Hematopoietic multipotent progenitor cell treated with erythropoietin and hydrocortisone succinate and interleukin-3 and kit ligand, for 6 days (in vitro differentiated cells): ENCODE data around the gene SETD3.

Experiments
- DNase-seq: peaks from one replicate; pipeline ENCODE4 v3.0.0-alpha.2; 2015

Gene SETD3

DNA sequence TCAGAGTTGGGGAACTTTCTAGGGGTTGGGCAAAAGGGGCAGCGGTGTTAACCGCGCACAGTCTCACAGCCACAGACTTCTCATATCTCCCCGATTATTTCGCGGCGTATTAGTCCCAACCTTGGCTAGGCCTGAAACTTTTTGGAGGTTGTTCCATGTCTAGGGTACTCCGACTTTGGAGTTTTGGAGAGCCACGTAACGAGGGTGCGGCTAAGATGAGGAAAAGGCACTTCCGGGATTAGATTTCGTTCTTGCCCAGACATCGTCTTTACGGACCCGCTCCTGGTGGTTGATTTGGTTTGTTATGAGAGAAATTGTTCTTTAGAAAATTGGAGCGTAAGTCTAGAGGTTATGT, 1.1 kb upstream of the SETD3 start:
- DNase-seq: peak; percentile 63

- DNase-seq: peak; percentile 99
Measured at GRCh38 chr14:99480917-99481744, 472 bp upstream of the SETD3 start, which contains the start of gene CCNK. TSS of gene CCNK (plus strand) at chr14:99481409. CDS start at chr14:99492678, 11,269 bp downstream.

GRCh38 chr14:99479160-99479905, 1.3 kb downstream of the SETD3 start:
- peak; percentile 11 for DNase-seq

GRCh38 chr14:99478128-99478527, 2.5 kb downstream of the SETD3 start:
- peak; percentile 13 for DNase-seq

DNA sequence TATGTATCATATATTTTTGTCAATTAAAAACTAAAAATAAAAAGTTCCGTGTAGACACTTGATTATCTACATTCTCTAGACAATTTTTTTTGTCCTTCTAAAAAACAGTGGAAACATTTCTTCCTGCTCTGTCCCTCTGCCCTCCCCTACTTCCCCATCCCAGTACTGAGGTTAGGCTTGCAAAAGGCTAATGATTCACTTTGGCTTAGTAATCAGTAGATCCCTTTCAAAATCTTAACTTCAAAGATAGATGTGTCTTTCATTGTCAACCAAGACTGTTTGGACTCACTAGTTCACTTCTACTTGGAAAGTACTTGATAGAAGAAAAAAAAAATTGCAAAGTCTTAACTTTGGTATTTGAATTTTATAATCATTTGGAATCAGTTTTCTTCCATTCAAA, 3.8 kb downstream of the SETD3 start:
- peak; percentile 35 for DNase-seq

- DNase-seq: no peak
Measured at GRCh38 chr14:99475660-99476059, 5.0 kb downstream of the SETD3 start.

DNA sequence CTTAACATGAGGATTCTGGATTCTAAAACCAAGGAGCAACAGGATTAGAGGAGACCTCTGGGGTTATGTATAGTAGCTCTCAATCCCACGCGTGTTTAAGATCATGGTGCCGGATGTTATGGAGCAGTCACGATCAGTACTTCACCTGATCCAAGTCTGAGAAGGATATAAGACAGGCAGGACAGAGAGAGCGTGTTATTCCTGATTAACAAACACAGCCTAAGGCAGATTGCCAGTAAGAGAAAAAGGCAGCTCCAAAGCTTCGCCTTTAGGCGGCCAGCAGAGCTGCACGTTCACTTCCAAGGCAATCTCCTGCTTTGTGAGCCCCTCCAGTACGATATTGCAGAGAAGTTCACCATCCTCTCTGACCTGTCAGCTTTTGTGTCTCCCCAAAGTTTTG, 5.5 kb downstream of the SETD3 start:
- no peak for DNase-seq

DNA sequence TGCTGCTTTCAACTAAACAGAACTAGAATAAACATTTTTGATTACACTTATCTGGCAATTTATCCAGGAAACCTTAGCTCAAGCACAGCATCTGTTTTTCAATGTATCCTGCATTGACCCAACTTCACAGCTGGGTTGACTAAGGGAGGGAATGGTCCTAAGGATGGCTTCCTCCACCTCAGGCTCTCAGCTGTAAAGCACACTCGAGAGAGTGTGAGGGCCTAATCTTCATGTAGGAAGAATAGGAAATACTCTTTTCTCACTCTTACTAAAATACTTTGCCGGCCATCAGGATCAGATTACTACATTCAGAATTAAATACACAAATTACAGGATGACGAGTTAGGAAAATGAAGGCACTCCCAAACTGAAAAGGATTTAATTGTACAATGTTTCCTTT, 7.2 kb downstream of the SETD3 start:
- no peak for DNase-seq

- no peak for DNase-seq
Measured at GRCh38 chr14:99472937-99473336, 7.7 kb downstream of the SETD3 start.

GRCh38 chr14:99471731-99472130, 8.9 kb downstream of the SETD3 start:
- no peak for DNase-seq

GRCh38 chr14:99468836-99469592, 11.6 kb downstream of the SETD3 start:
- no peak for DNase-seq

- DNase-seq: no peak
Measured at GRCh38 chr14:99468081-99468480, 12.6 kb downstream of the SETD3 start.

DNA sequence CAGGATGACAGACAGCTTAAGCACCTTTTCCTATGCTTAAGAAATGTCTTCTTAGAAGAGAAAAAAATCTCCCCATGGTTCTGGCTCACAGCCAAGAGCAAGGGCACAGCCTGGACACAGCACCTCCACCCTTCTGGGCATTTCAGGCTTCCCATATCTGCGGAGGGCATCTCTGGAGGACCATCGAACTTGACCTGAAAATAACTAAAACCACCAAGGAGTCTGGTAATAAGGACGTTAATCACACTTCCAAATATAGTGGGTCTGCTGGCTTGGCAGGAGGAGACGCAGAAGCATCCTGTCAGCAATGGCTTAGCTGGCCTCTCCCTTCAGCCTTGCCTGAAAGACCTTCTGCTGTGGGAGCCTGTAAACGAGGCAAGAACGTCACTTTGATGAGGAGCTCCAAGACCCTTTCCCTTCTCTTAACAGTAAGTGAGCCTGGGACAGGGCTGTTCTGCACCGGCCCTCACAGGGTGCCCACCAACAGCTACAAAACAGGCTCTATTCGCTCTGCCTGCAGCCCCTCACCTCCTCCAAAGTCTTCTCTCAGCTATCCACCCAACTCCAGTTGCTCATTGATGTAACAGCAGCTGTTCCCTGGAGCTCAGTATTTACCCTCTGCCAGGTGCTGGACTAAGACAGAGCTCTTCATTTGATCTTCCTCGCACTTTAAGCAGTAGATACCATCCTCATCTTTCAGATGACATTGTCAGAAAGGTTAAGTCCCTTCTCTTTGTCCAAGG, 13.2 kb downstream of the SETD3 start:
- peak; percentile 32 for DNase-seq

DNA sequence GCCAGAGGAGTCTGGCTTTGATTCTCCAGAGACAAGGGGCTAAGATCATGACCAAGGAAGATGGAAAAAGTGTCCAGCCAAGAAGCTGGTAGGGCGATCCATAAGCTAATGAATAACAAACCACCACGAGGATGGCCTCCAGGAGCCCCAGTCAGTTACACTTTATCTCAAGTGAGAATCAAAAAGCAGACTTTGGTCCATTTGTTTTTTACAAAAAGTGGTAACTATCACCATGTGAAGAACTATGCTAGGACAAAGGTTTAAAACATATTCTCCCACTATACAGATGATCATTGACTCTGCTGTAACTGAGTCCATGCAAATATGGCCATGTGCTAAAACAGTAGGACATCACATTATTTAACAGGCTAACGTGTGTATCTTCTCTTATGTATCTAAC, 13.9 kb downstream of the SETD3 start:
- no peak for DNase-seq

DNA sequence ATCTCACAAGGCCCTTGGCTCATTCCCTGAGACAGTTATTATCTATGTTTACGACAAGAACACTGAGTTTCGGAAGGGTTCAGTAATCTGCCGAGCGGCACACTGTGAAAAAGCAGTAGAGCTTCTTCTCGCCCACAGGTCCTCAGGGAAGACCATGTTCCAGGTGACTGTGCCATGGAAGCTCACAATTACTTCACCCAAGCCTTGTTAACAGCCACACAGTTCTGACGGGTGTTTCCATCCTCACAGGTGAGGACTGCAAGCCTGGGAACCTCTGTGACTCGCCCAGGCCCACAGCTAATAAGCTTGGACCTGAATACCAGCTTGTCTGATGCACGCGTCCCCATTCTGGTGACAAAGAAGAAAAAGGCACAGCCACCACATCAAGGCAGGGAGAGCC, 15.4 kb downstream of the SETD3 start:
- no peak for DNase-seq

DNA sequence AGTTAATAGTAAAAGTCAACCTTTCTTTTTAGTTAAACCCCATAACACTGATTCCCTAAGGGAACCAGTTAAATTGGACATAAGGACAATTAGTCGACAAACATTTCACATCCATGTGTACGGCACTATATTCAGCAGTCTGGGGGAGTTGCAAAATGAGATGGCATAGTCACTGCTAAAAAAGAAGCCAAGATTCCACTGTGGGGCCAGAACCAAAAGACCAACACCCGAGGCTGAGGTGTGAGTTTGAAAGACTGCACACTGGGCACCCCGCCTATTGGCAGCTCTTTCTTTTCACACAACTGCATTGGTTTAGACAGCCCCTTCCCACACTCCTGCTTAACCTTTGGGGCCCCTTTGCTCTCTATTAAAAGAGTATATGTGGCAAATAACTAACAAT, 16.7 kb downstream of the SETD3 start:
- no peak for DNase-seq

DNA sequence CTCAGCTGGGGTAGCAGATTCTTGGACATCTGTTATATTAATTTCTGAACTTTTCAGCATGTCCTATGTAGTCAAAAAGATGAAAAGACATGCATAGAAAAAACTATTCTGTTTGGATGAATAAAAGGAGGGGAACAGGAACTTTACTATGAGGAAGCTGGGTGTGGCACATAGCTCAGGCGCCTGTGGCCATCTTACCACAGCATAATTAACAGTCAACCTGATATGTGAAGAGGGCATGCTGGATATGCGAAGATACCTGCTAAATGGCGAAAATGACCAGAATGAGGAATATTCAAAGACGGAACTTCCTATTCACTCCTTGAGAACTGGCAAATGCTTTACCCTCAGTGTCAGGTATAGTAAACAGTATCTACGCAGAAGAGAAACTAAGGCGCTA, 18.4 kb downstream of the SETD3 start:
- peak; percentile 41 for DNase-seq

DNA sequence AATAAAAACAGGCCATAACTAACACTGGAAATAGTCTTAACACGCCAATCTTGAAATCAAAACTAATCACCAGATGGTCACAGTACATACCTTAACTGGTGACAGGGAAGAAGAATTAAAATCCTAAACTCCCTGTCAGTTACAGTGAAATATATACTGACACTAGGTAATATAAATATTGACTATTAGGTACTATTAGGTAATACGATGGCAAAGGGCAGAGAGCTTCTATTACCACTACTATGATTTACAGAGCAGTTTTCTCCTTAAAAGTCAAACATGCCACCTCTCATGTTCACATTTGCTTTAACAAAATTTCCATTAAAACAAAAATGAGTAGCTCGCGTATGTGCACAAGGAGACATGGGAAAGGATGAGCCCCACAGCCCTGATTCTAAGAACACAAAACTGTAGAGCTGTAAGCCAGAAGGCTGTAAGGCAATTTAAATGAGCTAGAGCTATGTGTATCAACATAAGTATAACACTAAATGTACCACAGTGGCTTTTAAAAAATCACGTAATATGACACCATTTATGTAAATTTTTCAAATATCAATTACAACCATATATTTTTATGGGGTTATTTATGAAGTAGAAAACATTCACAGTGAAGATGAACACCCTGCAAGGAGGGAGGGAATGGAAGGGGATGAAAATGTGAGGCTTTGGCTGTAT, 19.1 kb downstream of the SETD3 start:
- DNase-seq: no peak

DNA sequence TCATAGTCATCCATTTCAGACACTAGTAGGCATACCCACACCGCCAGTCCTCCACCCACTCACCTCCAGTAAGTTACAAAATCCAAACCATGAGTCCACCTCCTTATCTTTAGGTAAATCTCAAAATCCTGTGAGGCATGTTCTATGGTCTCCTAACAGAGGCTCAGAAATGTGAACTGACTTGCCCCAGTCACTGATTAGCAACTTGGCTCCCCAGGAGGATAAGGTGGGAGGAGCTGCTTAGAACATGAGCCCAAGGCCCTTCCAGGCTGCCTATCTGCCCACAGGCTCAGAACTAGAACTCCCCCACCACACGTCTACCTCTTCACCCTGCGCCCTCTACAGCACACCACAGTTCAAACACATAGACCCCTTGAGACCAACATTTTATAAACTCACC, 19.9 kb downstream of the SETD3 start:
- DNase-seq: peak; percentile 73

- no peak for DNase-seq
Measured at GRCh38 chr14:99459481-99460100, 21.1 kb downstream of the SETD3 start.

DNA sequence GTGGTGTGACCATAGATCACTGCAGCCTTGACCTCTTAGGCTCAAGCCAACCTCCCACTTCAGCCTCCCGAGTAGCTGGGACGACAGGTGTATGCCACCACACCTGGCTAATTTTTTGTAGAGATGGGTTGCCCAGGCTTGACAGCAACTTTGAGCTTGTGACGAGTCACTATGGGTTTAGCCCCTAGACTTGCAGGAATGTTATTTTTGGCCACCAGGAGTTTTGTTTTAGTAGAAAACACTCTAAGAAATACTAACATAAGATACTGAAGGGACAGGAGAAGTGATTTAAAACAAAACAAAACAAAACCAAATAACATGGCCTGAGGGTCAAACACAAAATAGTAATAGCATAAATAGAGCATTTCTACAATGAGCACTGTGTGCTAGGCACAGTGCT, 26.4 kb downstream of the SETD3 start:
- no peak for DNase-seq

DNA sequence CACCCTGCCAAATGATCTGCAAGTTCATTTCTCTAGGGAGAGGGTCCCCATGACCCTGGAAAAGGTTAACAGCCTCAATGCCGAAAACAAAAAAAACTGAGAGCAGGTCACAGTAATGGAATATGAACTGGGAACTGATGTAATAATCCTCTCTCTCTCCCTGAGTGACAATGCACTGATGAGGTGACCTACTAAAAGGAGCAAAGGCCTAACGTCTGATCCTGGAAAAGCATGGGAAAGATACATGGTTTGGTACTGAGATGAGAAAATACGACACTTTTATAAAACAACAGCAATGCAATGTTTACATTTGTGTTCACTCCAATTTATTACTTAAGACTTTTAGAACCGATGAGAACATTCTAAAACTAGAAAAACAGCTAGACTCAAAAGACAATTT, 27.7 kb downstream of the SETD3 start:
- DNase-seq: no peak
